Measurements from ENCODE around the gene SEM1.

GRCh38 chr7:96685755-96686154 lies 23.9 kb downstream of the SEM1 start:
- TF ChIP-seq CTCF (IDR thresholded peaks at IDR 0.05) (no peak), EP300 (IDR thresholded peaks at IDR 0.05) (no peak)

Data from ovary (tissue), 3 donors.